DND-41 (cell line): Measurements from ENCODE around the gene SLC5A7.

Experiments
- CTCF ChIP-seq: IDR thresholded peaks from 2 replicates; pipeline ENCODE4 v1.5.1; 2012; ENCODE audit warnings: borderline replicate concordance, low read length, moderate library complexity, mild to moderate bottlenecking; ENCODE audit not compliant: poor library complexity, severe bottlenecking; ENCODE audit errors: extremely low read depth
- EZH2 ChIP-seq: IDR thresholded peaks from 3 replicates; pipeline ENCODE4 v1.6.1; 2012; ENCODE audit warnings: borderline replicate concordance, low read depth, mild to moderate bottlenecking, moderate library complexity, low read length, inconsistent platforms; ENCODE audit not compliant: severe bottlenecking

DNA sequence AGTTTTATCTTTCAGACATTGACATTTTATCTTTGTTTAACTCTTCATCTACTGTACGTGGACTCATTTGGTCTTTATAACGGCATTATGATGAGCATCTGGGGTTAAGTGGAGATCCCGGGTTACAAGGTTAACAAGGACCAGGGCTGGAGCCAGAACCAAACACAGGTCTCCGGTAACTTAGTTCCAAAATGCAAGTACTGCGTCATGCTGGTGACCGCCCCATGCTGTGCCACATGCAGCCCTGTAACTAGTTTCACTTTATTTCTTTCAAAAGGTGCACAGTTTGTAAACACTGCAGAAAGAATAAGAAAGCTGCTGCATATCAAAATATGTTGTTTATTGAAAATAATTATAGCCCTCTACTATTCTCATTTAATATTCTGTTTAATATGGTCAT is 3.1 kb downstream of the SLC5A7 start:
- no peak for TF ChIP-seq CTCF
- no peak for TF ChIP-seq EZH2
